Heart right ventricle (tissue), 16 donors: ENCODE data around the gene GAS6. TPM values are rescaled to one million over a fixed set of nuclear protein-coding genes. Genes with fewer than 3 reads are reported as not detected.
A peak's percentile ranks its signal among the peaks of the same experiment; 100 is the strongest.

ENCODE experiments used
- ATAC-seq, 8 donors: fragments of 200-7000 bp; cut with Tn5 transposase; one replicate each; pipeline ENCODE4 v1.9.1; 2020; ENCODE audit warnings: mild to moderate bottlenecking in 8 of 8, moderate library complexity in 8 of 8, moderate number of reproducible peaks in 1 of 8
- DNase-seq, 2 donors: peaks; one replicate each; pipeline ENCODE4 v3.0.0-alpha.2; 2020
- H3K27ac ChIP-seq, 10 donors: fragments of 200-600 bp; sonication (generic) in 2 of 10; one replicate each; pipeline versions ENCODE4 v1.5.0 to v1.8.0; 2020 to 2022; ENCODE audit warnings: mild to moderate bottlenecking in 3 of 10
- H3K27me3 ChIP-seq, 7 donors: fragments of 200-600 bp; one replicate each; pipeline ENCODE4 v1.8.0; 2021 to 2022; ENCODE audit warnings: mild to moderate bottlenecking in 2 of 7
- H3K36me3 ChIP-seq, 9 donors: fragments of 200-600 bp; sonication (generic) in 1 of 9; one replicate each; pipeline versions ENCODE4 v1.5.0 to v1.8.0; 2020 to 2022; ENCODE audit warnings: mild to moderate bottlenecking in 2 of 9
- H3K4me1 ChIP-seq, 9 donors: fragments of 200-600 bp; sonication (generic) in 1 of 9; one replicate each; pipeline versions ENCODE4 v1.5.0 to v1.8.0; 2020 to 2022; ENCODE audit warnings: mild to moderate bottlenecking in 4 of 9
- H3K4me3 ChIP-seq, 10 donors: fragments of 200-600 bp; sonication (generic) in 2 of 10; one replicate each; pipeline versions ENCODE4 v1.5.0 to v1.8.0; 2020 to 2022; ENCODE audit warnings: mild to moderate bottlenecking in 7 of 10, moderate library complexity in 2 of 10
- H3K9me3 ChIP-seq, 11 donors: fragments of 200-600 bp in 10 of 11; sonication (generic) in 2 of 11; one replicate each; pipeline versions ENCODE4 v1.5.0 to v1.8.0; 2013 to 2022; ENCODE audit warnings: mild to moderate bottlenecking in 2 of 11, control low read depth in 1 of 11, moderate library complexity in 1 of 11
- WGBS, 2 donors: extraction: QIAGEN DNeasy Blood & Tissue Kit; methylation state at CpG; one replicate each; pipeline ENCODE4 v1.1.7; 2013; ENCODE audit warnings: inconsistent platforms in 1 of 2; 5-methylcytosine and 5-hydroxymethylcytosine counted together
- intact Hi-C, 10 donors: fragments of 100-400 bp; cut with DNase I; formaldehyde crosslinking; loops; one replicate each; pipeline versions ENCODE4 v1.11.1 to v1.14.2; 2022
- polyA plus RNA-seq, 2 donors: library from polyadenylated mRNA; stranded (reverse); fragments of 200-250 nt; gene quantifications; one replicate each; pipeline ENCODE4 v1.2.3, GENCODE V29; 2013
- total RNA-seq, 10 donors: library from RNA; stranded (reverse); fragmentation: NEBNext Ultra II Directional in 3 of 10; extraction: Animal tissue kit (Norgen Biotek cat#: 25700) in 3 of 10; gene quantifications; one replicate each; pipeline versions ENCODE4 v1.2.1 to v1.2.4, GENCODE V29; 2021 to 2023
- TF ChIP-seq, protein P1 (sequence below), 9 donors: fragments of 200-600 bp; sonication (generic) in 2 of 9; IDR thresholded peaks; one replicate each; pipeline versions ENCODE4 v1.5.0 to v1.8.0; 2021 to 2022; ENCODE audit warnings: antibody characterized with exemption in 9 of 9, mild to moderate bottlenecking in 5 of 9, moderate library complexity in 1 of 9
- donor health status: Arrhythmogenic right ventricular cardiomyopathy.
- donor health status: ischemic (EF 13 %, LVEDD 7.1; RV severe dilation, severe dysfunction).
- donor health status: healthy with polysubstance abuse.
- donor health status: DM: no; HTN: yes; CAD: no.
- donor health status: DM: no; HTN: no; CAD: no.
- donor health status: ischemic (EF 25% LVEDD 6.9; RV normal size, moderate dysfunction).
- donor health status: ischemic (EF 25% LVEDD 5.7; RV mildly dilated, moderate dysfunction).
- donor health status: healthy.
- donor health status: DM: yes; HTN: yes; CAD: no.
- donor health status: Ischemic cardiomyopathy.
- donor health status: ischemic (EF 35%, LVEDD 5.7; RV mildly dilated, moderate dysfunction).
- donor health status: nonischemic (EF 11% LVEDD 7.7; RV severe dilation, severe dysfunction).
- donor health status: DM: yes; HTN: yes; CAD: no.
- donor health status: PGD.
- donor health status: ischemic (EF 29% LVEDD 5.4; RV normal size, mild dysfunction).
- donor health status: nonischemic (EF 23%, LVEDD 6.1; RV moderate dilation, normal function).

GAS6 gene
- total and polyA plus RNA-seq, 12 donors = 113 to 280 (median 174) TPM

DNA sequence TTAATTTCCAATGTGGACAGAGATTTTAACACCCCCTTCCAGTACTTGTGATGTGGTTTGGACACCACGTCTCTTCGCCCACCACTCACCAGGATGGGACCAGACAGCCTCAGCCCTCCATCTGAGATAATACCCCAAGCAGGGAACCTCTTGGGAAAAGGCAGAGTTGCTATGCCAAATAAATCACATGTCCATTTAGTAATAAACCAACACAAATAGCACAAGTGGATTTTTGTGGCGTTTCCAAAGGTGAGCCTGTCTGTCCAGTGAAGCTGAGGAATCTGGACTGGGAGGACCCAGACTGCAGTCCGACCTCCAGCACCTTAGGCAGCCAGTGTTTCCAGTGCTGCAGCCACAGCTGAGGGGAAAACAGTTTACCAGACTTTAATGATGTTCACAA, 34.1 kb upstream of the GAS6 start:
- H3K27ac ChIP-seq = no peak overlapping the region

DNA sequence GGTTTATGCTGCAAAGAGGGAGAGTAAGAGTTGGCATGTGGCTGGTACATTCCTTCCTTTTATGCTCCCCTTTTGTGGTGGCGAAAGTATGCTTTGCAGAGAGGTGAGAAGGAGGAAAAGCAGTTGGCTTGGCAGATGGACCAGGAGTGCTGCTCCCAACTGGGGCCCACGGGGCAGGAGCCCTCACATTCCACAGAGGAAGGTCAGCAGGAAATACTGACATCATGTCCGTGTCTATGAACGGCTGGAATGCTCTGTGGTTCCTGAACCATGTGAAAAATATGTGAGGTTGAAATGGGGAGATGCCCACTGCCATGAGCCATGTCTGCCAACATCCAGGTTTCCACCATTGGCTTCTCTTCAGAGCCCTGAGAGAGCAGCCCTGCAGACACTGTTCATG, 33.3 kb upstream of the GAS6 start:
- Histone ChIP-seq H3K9me3 (peaks cover 0 to 9% (median 0%) of the 10 kb centered on the region in 11 donors), H3K36me3 (no peaks in the 10 kb centered on the region), H3K27ac (no peak overlapping the region), H3K27me3 (no peaks in the 10 kb centered on the region), H3K4me1 (peaks cover 0 to 9% (median 5%) of the 10 kb centered on the region in 9 donors), H3K4me3 (no peak overlapping the region)
- TF ChIP-seq, protein P1, sequence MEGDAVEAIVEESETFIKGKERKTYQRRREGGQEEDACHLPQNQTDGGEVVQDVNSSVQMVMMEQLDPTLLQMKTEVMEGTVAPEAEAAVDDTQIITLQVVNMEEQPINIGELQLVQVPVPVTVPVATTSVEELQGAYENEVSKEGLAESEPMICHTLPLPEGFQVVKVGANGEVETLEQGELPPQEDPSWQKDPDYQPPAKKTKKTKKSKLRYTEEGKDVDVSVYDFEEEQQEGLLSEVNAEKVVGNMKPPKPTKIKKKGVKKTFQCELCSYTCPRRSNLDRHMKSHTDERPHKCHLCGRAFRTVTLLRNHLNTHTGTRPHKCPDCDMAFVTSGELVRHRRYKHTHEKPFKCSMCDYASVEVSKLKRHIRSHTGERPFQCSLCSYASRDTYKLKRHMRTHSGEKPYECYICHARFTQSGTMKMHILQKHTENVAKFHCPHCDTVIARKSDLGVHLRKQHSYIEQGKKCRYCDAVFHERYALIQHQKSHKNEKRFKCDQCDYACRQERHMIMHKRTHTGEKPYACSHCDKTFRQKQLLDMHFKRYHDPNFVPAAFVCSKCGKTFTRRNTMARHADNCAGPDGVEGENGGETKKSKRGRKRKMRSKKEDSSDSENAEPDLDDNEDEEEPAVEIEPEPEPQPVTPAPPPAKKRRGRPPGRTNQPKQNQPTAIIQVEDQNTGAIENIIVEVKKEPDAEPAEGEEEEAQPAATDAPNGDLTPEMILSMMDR (IDR thresholded peaks at IDR 0.05) = no peak
- 33 to 42% methylated on average over 4 of the region's 4 CpGs for WGBS, 2 donors
- intact Hi-C loops = no loop called here
- no peak for DNase-seq
- ATAC-seq = peak in 3 of 8 donors; percentile 26 to 71 (median 62)

More for the DNA sequence above, 34.1 kb upstream of the GAS6 start:
- Histone ChIP-seq H3K9me3 (peaks cover 0 to 3% (median 0%) of the 10 kb centered on the region in 11 donors), H3K36me3 (no peaks in the 10 kb centered on the region), H3K4me3 (no peak overlapping the region), H3K27me3 (no peaks in the 10 kb centered on the region), H3K4me1 (peaks cover 0 to 11% (median 5%) of the 10 kb centered on the region in 9 donors)
- ATAC-seq = no peak
- 85 to 86% methylated on average over 4 of the region's 4 CpGs for WGBS, 2 donors
- intact Hi-C loops = no loop called here
- no peak for DNase-seq
- TF ChIP-seq, protein P1 (IDR thresholded peaks at IDR 0.05) = no peak

DNA sequence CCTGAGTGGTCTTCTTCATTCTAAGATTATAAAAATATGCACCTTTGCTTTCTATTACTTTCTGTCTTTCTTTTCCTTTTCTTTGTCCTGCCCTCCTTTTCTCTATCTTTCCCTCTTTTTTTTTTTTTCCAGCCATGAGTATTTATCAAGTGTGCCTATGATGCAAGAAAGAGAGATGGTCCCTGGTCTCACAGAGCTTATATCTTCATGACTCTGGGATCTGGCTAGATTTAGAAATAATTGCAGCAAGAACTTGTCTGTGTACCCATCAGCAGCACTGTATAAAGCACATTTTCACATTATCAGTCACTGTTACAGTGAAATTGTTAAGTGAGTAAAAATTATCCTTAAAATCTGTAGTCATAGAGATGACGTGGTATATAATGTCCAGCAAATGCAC, 31.6 kb upstream of the GAS6 start:
- no peak overlapping the region for H3K27ac ChIP-seq
- no peak overlapping the region for H3K4me3 ChIP-seq
- H3K27me3 ChIP-seq = no peaks in the 10 kb centered on the region
- intact Hi-C loops = no loop called here
- ATAC-seq = no peak
- peaks cover 0 to 11% (median 0%) of the 10 kb centered on the region in 11 donors for H3K9me3 ChIP-seq
- TF ChIP-seq, protein P1 (IDR thresholded peaks at IDR 0.05) = no peak
- peaks cover 0 to 9% (median 5%) of the 10 kb centered on the region in 9 donors for H3K4me1 ChIP-seq
- no peaks in the 10 kb centered on the region for H3K36me3 ChIP-seq
- no peak for DNase-seq
- WGBS, 2 donors = 86 to 93% methylated on average over 1 of the region's 1 CpG

GRCh38 chr13:113890774-113891480, 27.1 kb upstream of the GAS6 start:
- Histone ChIP-seq H3K4me1 (peaks cover 0 to 21% (median 9%) of the 10 kb centered on the region in 9 donors), H3K4me3 (no peak overlapping the region), H3K9me3 (peaks cover 0 to 11% (median 0%) of the 10 kb centered on the region in 11 donors), H3K27me3 (no peaks in the 10 kb centered on the region), H3K36me3 (no peaks in the 10 kb centered on the region), H3K27ac (no peak overlapping the region)
- ATAC-seq (no peak), DNase-seq (no peak)
- WGBS, 2 donors = 85 to 90% methylated on average over 2 of the region's 2 CpGs
- TF ChIP-seq, protein P1 (IDR thresholded peaks at IDR 0.05) = no peak
- intact Hi-C loops = no loop called here
